ENCODE results near the gene VTI1A. TPM values are rescaled to one million over a fixed set of nuclear protein-coding genes. Genes with fewer than 3 reads are reported as not detected.

Gene VTI1A
- total and polyA plus RNA-seq, 4 donors, result 5.5 to 26.9 (median 13.1) TPM

GRCh38 chr10:112732277-112732921, 285.4 kb downstream of the VTI1A start (continued):
- TF ChIP-seq GABPA (IDR thresholded peaks at IDR 0.05 in 1 of 2, conservative IDR thresholded peaks at IDR 0.05 in 1 of 2), result no peak
- no peak for TF ChIP-seq TAF1 (conservative IDR thresholded peaks at IDR 0.05)

DNA sequence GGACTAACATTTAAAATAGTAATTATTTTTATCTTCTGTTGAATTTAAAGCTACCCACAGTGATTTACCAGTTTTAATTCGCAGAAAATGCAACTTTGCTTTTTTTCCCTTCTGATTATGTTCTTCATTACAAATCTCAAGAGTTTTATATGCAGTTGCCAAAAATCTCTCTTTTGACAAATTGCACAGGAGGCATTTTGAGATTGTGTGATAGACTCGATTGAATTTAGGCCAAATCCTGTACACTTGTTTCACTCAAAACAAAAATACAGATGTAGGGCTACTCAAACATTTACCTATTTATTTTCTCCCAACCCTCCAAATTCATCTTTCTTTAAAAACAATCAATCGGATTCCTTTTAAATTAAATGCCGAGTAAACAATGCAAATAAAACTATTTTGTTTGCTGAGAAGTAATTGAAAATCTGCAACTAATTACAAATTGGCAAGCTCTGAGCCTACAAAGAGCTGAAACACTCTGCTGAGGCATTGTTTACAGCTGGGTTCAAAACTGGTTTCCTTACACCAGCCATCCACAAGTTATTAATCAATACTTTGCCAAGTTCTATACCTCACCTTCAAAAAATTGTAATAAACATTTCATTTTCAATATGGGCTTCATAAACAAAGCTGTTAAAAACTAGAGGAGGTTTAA, 288.2 kb downstream of the VTI1A start:
- Histone ChIP-seq H3K9ac (ENCODE audit: low read depth in 1 of 2, low read length in 2 of 2) (no peak overlapping the region), H3K9me3 (ENCODE audit: control insufficient read depth in 4 of 4, low read length in 3 of 4) (no peaks in the 10 kb centered on the region), H3K36me3 (ENCODE audit: control insufficient read depth in 4 of 4, insufficient read depth in 3 of 4, low read depth in 1 of 4, low read length in 3 of 4) (no peaks in the 10 kb centered on the region), H3K4me1 (ENCODE audit: control insufficient read depth in 4 of 4, insufficient read depth in 4 of 4, low read length in 3 of 4) (peaks cover 0 to 31% (median 17%) of the 10 kb centered on the region in 4 donors), H3K27me3 (ENCODE audit: control insufficient read depth in 4 of 4, insufficient read depth in 4 of 4, low read length in 3 of 4) (no peaks in the 10 kb centered on the region), H3K4me3 (ENCODE audit: low read depth in 1 of 3, low read length in 3 of 3) (no peak overlapping the region), H3K27ac (ENCODE audit: low read depth in 1 of 2, low read length in 2 of 2) (no peak overlapping the region)
- 77% methylated on average over 4 of the region's 4 CpGs for WGBS
- no peak for DNase-seq (ENCODE audit: low spot score)
- no peak for TF ChIP-seq YY1 (IDR thresholded peaks at IDR 0.05)
- no peak for TF ChIP-seq SP1 (IDR thresholded peaks at IDR 0.05)
- no peak for TF ChIP-seq ZBTB33 (IDR thresholded peaks at IDR 0.05)
- TF ChIP-seq, protein P1, sequence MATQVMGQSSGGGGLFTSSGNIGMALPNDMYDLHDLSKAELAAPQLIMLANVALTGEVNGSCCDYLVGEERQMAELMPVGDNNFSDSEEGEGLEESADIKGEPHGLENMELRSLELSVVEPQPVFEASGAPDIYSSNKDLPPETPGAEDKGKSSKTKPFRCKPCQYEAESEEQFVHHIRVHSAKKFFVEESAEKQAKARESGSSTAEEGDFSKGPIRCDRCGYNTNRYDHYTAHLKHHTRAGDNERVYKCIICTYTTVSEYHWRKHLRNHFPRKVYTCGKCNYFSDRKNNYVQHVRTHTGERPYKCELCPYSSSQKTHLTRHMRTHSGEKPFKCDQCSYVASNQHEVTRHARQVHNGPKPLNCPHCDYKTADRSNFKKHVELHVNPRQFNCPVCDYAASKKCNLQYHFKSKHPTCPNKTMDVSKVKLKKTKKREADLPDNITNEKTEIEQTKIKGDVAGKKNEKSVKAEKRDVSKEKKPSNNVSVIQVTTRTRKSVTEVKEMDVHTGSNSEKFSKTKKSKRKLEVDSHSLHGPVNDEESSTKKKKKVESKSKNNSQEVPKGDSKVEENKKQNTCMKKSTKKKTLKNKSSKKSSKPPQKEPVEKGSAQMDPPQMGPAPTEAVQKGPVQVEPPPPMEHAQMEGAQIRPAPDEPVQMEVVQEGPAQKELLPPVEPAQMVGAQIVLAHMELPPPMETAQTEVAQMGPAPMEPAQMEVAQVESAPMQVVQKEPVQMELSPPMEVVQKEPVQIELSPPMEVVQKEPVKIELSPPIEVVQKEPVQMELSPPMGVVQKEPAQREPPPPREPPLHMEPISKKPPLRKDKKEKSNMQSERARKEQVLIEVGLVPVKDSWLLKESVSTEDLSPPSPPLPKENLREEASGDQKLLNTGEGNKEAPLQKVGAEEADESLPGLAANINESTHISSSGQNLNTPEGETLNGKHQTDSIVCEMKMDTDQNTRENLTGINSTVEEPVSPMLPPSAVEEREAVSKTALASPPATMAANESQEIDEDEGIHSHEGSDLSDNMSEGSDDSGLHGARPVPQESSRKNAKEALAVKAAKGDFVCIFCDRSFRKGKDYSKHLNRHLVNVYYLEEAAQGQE (IDR thresholded peaks at IDR 0.05), result no peak
- TF ChIP-seq HNF4G (IDR thresholded peaks at IDR 0.05), result no peak
- TF ChIP-seq, protein P2, sequence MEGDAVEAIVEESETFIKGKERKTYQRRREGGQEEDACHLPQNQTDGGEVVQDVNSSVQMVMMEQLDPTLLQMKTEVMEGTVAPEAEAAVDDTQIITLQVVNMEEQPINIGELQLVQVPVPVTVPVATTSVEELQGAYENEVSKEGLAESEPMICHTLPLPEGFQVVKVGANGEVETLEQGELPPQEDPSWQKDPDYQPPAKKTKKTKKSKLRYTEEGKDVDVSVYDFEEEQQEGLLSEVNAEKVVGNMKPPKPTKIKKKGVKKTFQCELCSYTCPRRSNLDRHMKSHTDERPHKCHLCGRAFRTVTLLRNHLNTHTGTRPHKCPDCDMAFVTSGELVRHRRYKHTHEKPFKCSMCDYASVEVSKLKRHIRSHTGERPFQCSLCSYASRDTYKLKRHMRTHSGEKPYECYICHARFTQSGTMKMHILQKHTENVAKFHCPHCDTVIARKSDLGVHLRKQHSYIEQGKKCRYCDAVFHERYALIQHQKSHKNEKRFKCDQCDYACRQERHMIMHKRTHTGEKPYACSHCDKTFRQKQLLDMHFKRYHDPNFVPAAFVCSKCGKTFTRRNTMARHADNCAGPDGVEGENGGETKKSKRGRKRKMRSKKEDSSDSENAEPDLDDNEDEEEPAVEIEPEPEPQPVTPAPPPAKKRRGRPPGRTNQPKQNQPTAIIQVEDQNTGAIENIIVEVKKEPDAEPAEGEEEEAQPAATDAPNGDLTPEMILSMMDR (IDR thresholded peaks at IDR 0.05; ENCODE audit: low read depth, low read length, missing input control), result no peak
- no peak for TF ChIP-seq JUND (IDR thresholded peaks at IDR 0.05)
- TF ChIP-seq, protein P3, sequence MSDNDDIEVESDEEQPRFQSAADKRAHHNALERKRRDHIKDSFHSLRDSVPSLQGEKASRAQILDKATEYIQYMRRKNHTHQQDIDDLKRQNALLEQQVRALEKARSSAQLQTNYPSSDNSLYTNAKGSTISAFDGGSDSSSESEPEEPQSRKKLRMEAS (IDR thresholded peaks at IDR 0.05), result no peak
- no peak for TF ChIP-seq FOXA1 (IDR thresholded peaks at IDR 0.05)
- TF ChIP-seq EGR1 (IDR thresholded peaks at IDR 0.05; ENCODE audit: low read depth in 2 of 2), result no peak
- TF ChIP-seq TAF1 (conservative IDR thresholded peaks at IDR 0.05), result no peak
- no peak for TF ChIP-seq FOXA2 (IDR thresholded peaks at IDR 0.05)
- TF ChIP-seq, protein P4, sequence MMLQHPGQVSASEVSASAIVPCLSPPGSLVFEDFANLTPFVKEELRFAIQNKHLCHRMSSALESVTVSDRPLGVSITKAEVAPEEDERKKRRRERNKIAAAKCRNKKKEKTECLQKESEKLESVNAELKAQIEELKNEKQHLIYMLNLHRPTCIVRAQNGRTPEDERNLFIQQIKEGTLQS (IDR thresholded peaks at IDR 0.05), result no peak
- TF ChIP-seq RAD21 (IDR thresholded peaks at IDR 0.05), result no peak

Data from liver (tissue), 9 donors.